ENCODE measurements around the gene KIRREL3.

The KIRREL3 gene

GRCh38 chr11:126548581-126549550 lies 451.7 kb downstream of the KIRREL3 start:
- no peak for DNase-seq (ENCODE audit: low read depth)
- no peak overlapping the region for H3K4me3 ChIP-seq (ENCODE audit: low read depth, low read length)
- no peak for TF ChIP-seq CTCF (IDR thresholded peaks at IDR 0.05; ENCODE audit: low read depth, low read length, missing control alignments)

GRCh38 chr11:126547691-126548090 lies 452.9 kb downstream of the KIRREL3 start:
- no peak for TF ChIP-seq CTCF (IDR thresholded peaks at IDR 0.05; ENCODE audit: low read depth, low read length, missing control alignments)
- no peak overlapping the region for H3K4me3 ChIP-seq (ENCODE audit: low read depth, low read length)
- no peak for DNase-seq (ENCODE audit: low read depth)

GRCh38 chr11:126547161-126547560 lies 453.4 kb downstream of the KIRREL3 start:
- no peak overlapping the region for H3K4me3 ChIP-seq (ENCODE audit: low read depth, low read length)
- TF ChIP-seq CTCF (IDR thresholded peaks at IDR 0.05; ENCODE audit: low read depth, low read length, missing control alignments), result no peak
- no peak for DNase-seq (ENCODE audit: low read depth)

GRCh38 chr11:126546694-126547093 lies 453.9 kb downstream of the KIRREL3 start:
- H3K4me3 ChIP-seq (ENCODE audit: low read depth, low read length), result no peak overlapping the region
- TF ChIP-seq CTCF (IDR thresholded peaks at IDR 0.05; ENCODE audit: low read depth, low read length, missing control alignments), result no peak
- no peak for DNase-seq (ENCODE audit: low read depth)

- H3K4me3 ChIP-seq (ENCODE audit: low read depth, low read length), result no peak overlapping the region
- no peak for DNase-seq (ENCODE audit: low read depth)
- TF ChIP-seq CTCF (IDR thresholded peaks at IDR 0.05; ENCODE audit: low read depth, low read length, missing control alignments), result no peak
Measured at GRCh38 chr11:126546191-126546590, 454.4 kb downstream of the KIRREL3 start.

GRCh38 chr11:126545057-126545555 lies 455.5 kb downstream of the KIRREL3 start:
- no peak overlapping the region for H3K4me3 ChIP-seq (ENCODE audit: low read depth, low read length)
- no peak for TF ChIP-seq CTCF (IDR thresholded peaks at IDR 0.05; ENCODE audit: low read depth, low read length, missing control alignments)
- no peak for DNase-seq (ENCODE audit: low read depth)
